NCI-H226 (cell line): ENCODE data around the gene UTP14A.

ENCODE experiments used
- DNase-seq: peaks from one replicate; pipeline ENCODE4 v3.0.0-alpha.2; 2015

Gene UTP14A

GRCh38 chrX:129953881-129954280 is 47.9 kb downstream of the UTP14A start:
- no peak for DNase-seq

- DNase-seq = no peak
These were observed 48.8 kb downstream of the UTP14A start for GRCh38 chrX:129954804-129955203.

GRCh38 chrX:129955682-129956081 is 49.7 kb downstream of the UTP14A start:
- DNase-seq = no peak

- DNase-seq = no peak
These were observed 50.2 kb downstream of the UTP14A start for GRCh38 chrX:129956145-129956544.

- DNase-seq = no peak
These were observed 50.8 kb downstream of the UTP14A start for GRCh38 chrX:129956765-129957164.

GRCh38 chrX:129957241-129958082 is 51.5 kb downstream of the UTP14A start:
- peak; percentile 33 for DNase-seq

- no peak for DNase-seq
These were observed 52.1 kb downstream of the UTP14A start for GRCh38 chrX:129958083-129958465.

GRCh38 chrX:129958814-129959492 is 53.0 kb downstream of the UTP14A start:
- no peak for DNase-seq

- no peak for DNase-seq
These were observed 53.5 kb downstream of the UTP14A start for GRCh38 chrX:129959493-129959832.

GRCh38 chrX:129961180-129962083 is 55.5 kb downstream of the UTP14A start:
- DNase-seq = no peak

GRCh38 chrX:129963729-129964128 is 57.8 kb downstream of the UTP14A start:
- no peak for DNase-seq

GRCh38 chrX:129965166-129965565 is 59.2 kb downstream of the UTP14A start:
- DNase-seq = no peak

- DNase-seq = no peak
These were observed 63.0 kb downstream of the UTP14A start for GRCh38 chrX:129968968-129969367.

- no peak for DNase-seq
These were observed 70.5 kb downstream of the UTP14A start for GRCh38 chrX:129976441-129976840.
